Right lobe of liver (tissue), 6 donors: ENCODE measurements around the gene POLD4. TPM values are rescaled to one million over a fixed set of nuclear protein-coding genes. Genes with fewer than 3 reads are reported as not detected.

Experiments
- ATAC-seq, 4 donors: fragments of 200-7000 bp; cut with Tn5 transposase; one replicate each; pipeline ENCODE4 v1.9.1; 2020; ENCODE audit warnings: mild to moderate bottlenecking in 4 of 4, moderate library complexity in 4 of 4
- DNase-seq, 3 donors: peaks; one replicate each; pipeline ENCODE4 v3.0.0-alpha.2; 2020
- H3K27ac ChIP-seq, 3 donors: fragments of 200-600 bp; one replicate each; pipeline ENCODE4 v1.8.0; 2022
- H3K27me3 ChIP-seq, 2 donors: fragments of 200-600 bp; one replicate each; pipeline ENCODE4 v1.8.0; 2022
- H3K36me3 ChIP-seq, 4 donors: fragments of 200-600 bp; sonication (generic) in 1 of 4; one replicate each; pipeline versions ENCODE4 v1.5.1 to v1.8.0; 2017 to 2022; ENCODE audit warnings: control low read depth in 1 of 4
- H3K4me1 ChIP-seq, 4 donors: fragments of 200-600 bp; sonication (generic) in 1 of 4; one replicate each; pipeline versions ENCODE4 v1.5.1 to v1.8.0; 2017 to 2022; ENCODE audit warnings: control low read depth in 1 of 4
- H3K4me3 ChIP-seq, 3 donors: fragments of 200-600 bp; one replicate each; pipeline ENCODE4 v1.8.0; 2022
- H3K9me3 ChIP-seq, 4 donors: fragments of 200-600 bp; sonication (generic) in 1 of 4; one replicate each; pipeline versions ENCODE4 v1.5.1 to v1.8.0; 2017 to 2022; ENCODE audit warnings: control low read depth in 1 of 4
- POLR2A ChIP-seq: fragments of 450-650 bp; IDR thresholded peaks from one replicate; pipeline ENCODE4 v1.6.1; 2017; ENCODE audit warnings: antibody characterized with exemption, mild to moderate bottlenecking
- WGBS: methylation state at CpG from one replicate; pipeline ENCODE4 v1.1.6; 2018; ENCODE audit warnings: low coverage, low lambda C conversion rate; ENCODE audit not compliant: insufficient coverage; ENCODE audit errors: missing lambda C conversion rate; 5-methylcytosine and 5-hydroxymethylcytosine counted together
- intact Hi-C, 2 donors: fragments of 100-400 bp; cut with DNase I; formaldehyde crosslinking; loops; one replicate each; pipeline versions ENCODE4 v1.11.2 to v1.14.1; 2022
- total RNA-seq, 6 experiments: library from RNA; depleted of rRNA in 2 of 6; stranded (reverse); fragments of >200 nt in 2 of 6; fragmentation: NEBNext Ultra II Directional in 3 of 6; extraction: Animal tissue kit (Norgen Biotek cat#: 25700) in 3 of 6; gene quantifications; one replicate each; pipeline versions ENCODE4 v1.1.0 to v1.2.4, GENCODE V29; 2016 to 2023
- TF ChIP-seq, protein P1 (sequence below), 4 donors: fragments of 200-600 bp in 3 of 4; fragments of 450-650 bp in 1 of 4; IDR thresholded peaks; one replicate each; pipeline versions ENCODE4 v1.5.1 to v1.8.0; 2016 to 2022; ENCODE audit warnings: antibody characterized with exemption in 4 of 4, mild to moderate bottlenecking in 2 of 4
- donor health status: DM: no; HTN: yes; CAD: no.
- donor health status: DM: no; HTN: no; CAD: no.
- donor health status: DM: no; HTN: no; CAD: no.
- donor health status: DM: no; HTN: yes; CAD: no.
- donor health status: DM: no; HTN: yes; CAD: no.

The POLD4 gene
- total RNA-seq, 6 experiments from 2014 or later = 70.5 to 216 (median 97.9) TPM

DNA sequence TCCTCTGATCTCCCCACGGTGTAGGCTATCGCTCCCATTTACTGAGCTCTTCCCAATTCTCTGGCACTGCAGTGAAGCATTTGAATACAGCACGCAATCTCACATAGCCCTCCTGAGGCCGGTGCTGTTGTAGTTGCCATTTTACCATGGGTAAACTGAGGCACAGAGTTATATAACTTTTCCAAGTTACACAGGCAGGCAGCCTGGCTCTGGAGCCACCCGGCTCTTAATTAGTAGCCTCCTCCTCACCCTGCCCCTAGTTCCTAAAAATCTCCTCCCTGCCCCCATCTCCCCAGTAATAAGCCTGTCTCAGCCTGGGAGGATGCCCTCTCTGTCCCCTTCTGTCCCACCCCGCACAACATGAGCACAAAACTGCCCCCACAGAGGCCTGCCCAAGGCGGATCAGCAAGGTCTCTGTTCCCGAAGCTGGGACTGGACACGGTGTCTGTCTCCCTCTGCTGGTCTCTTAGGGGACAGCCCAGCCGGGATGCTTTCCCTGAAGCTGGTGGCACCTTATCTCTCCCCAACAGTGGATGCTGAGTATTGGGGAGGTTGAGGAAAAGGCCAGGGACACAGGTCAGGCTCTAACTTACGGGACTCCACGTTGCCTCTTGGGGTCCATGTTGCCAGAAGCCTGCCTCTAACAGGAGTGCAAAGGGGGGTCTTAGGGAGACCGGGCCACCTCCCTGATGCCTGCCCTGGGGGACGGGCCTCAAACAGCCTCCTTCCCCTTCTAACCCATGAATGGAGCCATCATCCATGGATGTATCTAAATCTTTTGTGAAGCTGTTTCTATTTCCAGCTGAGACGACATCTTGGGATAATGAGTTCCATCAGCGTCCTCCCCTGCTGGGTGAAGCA is 29.2 kb upstream of the POLD4 start:
- DNase-seq = peak; percentile 76 to 81 (median 81)
- H3K27me3 ChIP-seq = no peaks in the 10 kb centered on the region
- no peak overlapping the region for H3K4me3 ChIP-seq
- H3K9me3 ChIP-seq = no peaks in the 10 kb centered on the region
- ATAC-seq = peak; percentile 92 to 96 (median 93)
- 35% methylated on average over 10 of the region's 16 CpGs for WGBS
- H3K27ac ChIP-seq = no peak overlapping the region
- no peaks in the 10 kb centered on the region for H3K36me3 ChIP-seq
- intact Hi-C loops = loop anchor here (5.0 to 10.0 kb wide), 2 partner anchors 35 to 108 kb away; no protein-coding TSS in a partner anchor
- TF ChIP-seq, protein P1, sequence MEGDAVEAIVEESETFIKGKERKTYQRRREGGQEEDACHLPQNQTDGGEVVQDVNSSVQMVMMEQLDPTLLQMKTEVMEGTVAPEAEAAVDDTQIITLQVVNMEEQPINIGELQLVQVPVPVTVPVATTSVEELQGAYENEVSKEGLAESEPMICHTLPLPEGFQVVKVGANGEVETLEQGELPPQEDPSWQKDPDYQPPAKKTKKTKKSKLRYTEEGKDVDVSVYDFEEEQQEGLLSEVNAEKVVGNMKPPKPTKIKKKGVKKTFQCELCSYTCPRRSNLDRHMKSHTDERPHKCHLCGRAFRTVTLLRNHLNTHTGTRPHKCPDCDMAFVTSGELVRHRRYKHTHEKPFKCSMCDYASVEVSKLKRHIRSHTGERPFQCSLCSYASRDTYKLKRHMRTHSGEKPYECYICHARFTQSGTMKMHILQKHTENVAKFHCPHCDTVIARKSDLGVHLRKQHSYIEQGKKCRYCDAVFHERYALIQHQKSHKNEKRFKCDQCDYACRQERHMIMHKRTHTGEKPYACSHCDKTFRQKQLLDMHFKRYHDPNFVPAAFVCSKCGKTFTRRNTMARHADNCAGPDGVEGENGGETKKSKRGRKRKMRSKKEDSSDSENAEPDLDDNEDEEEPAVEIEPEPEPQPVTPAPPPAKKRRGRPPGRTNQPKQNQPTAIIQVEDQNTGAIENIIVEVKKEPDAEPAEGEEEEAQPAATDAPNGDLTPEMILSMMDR (IDR thresholded peaks at IDR 0.05) = peak; percentile 92 to 98 (median 95)
- TF ChIP-seq POLR2A = no peak
- H3K4me1 ChIP-seq = no peaks in the 10 kb centered on the region

DNA sequence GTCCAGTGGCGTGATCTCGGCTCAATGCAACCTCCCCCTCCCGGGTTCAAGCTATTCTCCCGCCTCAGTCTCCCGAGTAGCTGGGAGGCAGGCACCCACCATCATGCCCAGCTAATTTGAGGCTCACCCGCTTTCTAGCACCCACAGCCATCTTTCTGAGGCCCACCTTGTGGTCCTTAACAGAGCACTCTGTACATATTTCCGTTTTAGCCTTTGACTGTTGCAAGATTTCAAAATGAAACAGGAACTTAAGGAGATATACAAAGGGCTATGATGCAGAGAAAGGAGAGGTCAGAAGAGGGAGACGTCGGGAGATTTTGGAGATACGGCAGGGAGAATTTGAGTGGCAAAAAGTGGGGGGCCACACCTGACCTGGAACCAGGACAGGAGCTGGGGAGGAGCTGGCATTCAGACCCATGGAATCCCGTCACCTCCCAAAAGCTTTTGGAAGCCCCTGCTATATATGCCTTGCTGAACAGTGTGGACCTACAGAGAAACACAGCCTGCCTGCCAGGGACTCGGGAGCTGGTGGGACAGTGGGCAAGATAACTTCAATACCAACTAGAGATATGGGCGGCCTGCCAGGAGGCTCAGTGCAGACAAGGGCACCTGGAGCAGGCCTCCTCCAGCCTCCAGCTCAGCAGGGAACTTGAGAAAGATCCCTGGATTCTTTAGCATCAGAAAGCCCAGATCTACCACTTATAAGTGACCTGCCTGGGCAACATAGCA is 28.1 kb upstream of the POLD4 start:
- Histone ChIP-seq H3K4me3 (no peak overlapping the region), H3K27ac (no peak overlapping the region), H3K9me3 (no peaks in the 10 kb centered on the region), H3K27me3 (no peaks in the 10 kb centered on the region), H3K36me3 (no peaks in the 10 kb centered on the region), H3K4me1 (no peaks in the 10 kb centered on the region)
- DNase-seq (no peak), ATAC-seq (peak in 1 of 4 donors; percentile 11)
- intact Hi-C loops = loop anchor here (5.0 to 10.0 kb wide), 2 partner anchors 34 to 107 kb away; no protein-coding TSS in a partner anchor
- TF ChIP-seq POLR2A = no peak
- TF ChIP-seq, protein P1 (IDR thresholded peaks at IDR 0.05) = no peak
- 41% methylated on average over 7 of the region's 13 CpGs for WGBS

DNA sequence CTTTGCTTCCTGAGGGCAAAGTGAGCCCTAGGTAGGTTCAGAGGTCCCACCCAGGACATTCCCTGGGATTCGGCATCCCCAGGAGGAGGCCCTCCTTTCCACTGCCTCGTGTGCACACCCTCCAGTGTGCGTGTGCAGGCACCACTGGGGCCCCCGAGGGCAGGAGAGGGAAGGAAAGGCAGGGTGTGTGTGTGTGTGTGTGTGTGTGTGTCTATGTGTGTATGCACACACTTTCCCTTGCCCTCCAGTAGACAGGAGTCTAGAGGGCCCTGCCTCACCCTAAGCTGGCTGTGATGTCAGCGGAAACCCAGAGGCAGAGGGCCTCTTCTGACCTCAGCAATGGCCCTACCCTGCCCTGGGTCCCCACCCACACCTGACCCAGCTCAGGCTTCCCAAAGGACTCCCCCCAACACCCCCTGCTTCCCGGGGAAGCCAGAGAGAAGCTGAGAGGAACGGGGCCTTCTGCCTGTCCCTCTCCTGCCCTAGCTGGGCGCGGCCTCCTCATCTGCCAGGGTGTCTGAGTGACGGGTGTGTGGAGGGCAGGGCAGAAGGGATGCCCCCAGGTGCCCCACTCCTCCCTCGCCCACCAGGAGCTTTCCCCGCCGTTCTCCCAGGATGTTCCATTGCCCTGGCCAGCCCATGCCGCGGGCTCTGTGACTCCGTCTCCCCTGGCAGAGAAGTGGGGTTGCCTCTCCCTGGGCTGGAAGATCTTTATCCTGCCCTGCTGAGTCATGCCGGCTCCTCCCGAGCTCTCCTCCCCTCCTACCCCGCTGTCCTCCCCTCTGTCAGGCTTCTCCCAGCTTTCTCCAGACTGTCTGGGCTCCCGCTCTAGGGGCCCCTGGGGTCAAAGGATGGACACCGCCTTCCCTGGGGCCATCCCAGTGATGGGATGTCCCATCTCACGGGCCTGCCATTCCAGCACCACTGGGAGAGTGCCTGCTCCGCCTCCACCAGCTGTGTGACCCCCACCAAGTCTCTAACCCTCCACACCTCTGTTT is 26.0 kb upstream of the POLD4 start:
- intact Hi-C loops = loop anchor here (5.0 to 10.0 kb wide), 2 partner anchors 32 to 105 kb away; no protein-coding TSS in a partner anchor
- Histone ChIP-seq H3K4me3 (no peak overlapping the region), H3K9me3 (no peaks in the 10 kb centered on the region), H3K36me3 (no peaks in the 10 kb centered on the region), H3K4me1 (peaks cover 0 to 5% (median 2%) of the 10 kb centered on the region in 4 donors), H3K27ac (no peak overlapping the region), H3K27me3 (no peaks in the 10 kb centered on the region)
- WGBS = 80% methylated on average over 4 of the region's 23 CpGs
- TF ChIP-seq, protein P1 (IDR thresholded peaks at IDR 0.05) = no peak
- no peak for TF ChIP-seq POLR2A
- ATAC-seq = no peak
- DNase-seq = no peak

DNA sequence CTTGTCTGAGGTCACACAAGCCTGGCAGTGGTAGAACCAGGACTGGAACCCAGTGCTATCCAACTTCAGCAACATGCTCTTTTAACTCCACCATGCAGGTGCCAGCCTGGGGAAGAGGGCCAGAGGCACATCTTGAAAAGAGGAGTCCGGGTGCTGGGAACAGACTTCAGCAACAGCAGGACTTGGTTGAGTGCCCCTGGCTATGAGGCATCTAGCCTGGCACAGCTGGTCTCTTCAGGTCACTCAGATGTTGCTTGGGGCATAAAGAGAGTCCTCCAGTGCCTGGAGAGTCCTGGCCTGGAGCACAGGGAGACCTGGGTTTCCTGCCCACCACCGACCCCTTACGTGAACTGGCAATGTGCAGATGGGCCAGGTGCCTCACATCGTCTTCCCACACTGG is 25.2 kb upstream of the POLD4 start:
- TF ChIP-seq, protein P1 (IDR thresholded peaks at IDR 0.05) = no peak
- TF ChIP-seq POLR2A = no peak
- no CpG with 5 or more reads among the region's 4 CpGs for WGBS
- intact Hi-C loops = no loop called here
- DNase-seq (no peak), ATAC-seq (no peak)
- H3K9me3 ChIP-seq = no peaks in the 10 kb centered on the region
- peaks cover 0 to 12% (median 6%) of the 10 kb centered on the region in 4 donors for H3K4me1 ChIP-seq
- no peak overlapping the region for H3K27ac ChIP-seq
- no peaks in the 10 kb centered on the region for H3K27me3 ChIP-seq
- H3K4me3 ChIP-seq = no peak overlapping the region
- no peaks in the 10 kb centered on the region for H3K36me3 ChIP-seq
